Mesendoderm (in vitro differentiated cells): ENCODE results near the gene RCE1.

Source experiments
- DNase-seq: peaks from one replicate; pipeline ENCODE4 v3.0.0; 2013
- H2AK5ac ChIP-seq: 2 replicates; pipeline ENCODE4 v1.6.1; 2013; ENCODE audit warnings: low read length, inconsistent platforms
- H2BK120ac ChIP-seq: 2 replicates; pipeline ENCODE4 v1.6.1; 2013; ENCODE audit warnings: low read depth, mild to moderate bottlenecking, low read length, moderate library complexity, mixed read lengths
- H2BK15ac ChIP-seq: replicated peaks from 2 replicates; pipeline ENCODE4 v1.6.1; 2013; ENCODE audit warnings: low read depth, mild to moderate bottlenecking, moderate library complexity
- H2BK5ac ChIP-seq: 2 replicates; pipeline ENCODE4 v1.6.1; 2013; ENCODE audit warnings: low read length, inconsistent platforms
- H3K18ac ChIP-seq: 2 replicates; pipeline ENCODE4 v1.6.1; 2013; ENCODE audit warnings: mild to moderate bottlenecking, low read length, mixed read lengths
- H3K23ac ChIP-seq: one replicate; pipeline ENCODE4 v1.6.1; 2013; ENCODE audit warnings: low read length
- H3K27ac ChIP-seq: 2 replicates; pipeline ENCODE4 v1.5.1; 2013; ENCODE audit warnings: low read depth, mild to moderate bottlenecking, inconsistent platforms, low read length, moderate library complexity
- H3K27me3 ChIP-seq: 2 replicates; pipeline ENCODE4 v1.6.1; 2013; ENCODE audit warnings: low read length, control low read depth, mild to moderate bottlenecking, inconsistent platforms; ENCODE audit not compliant: insufficient read depth, poor library complexity
- H3K36me3 ChIP-seq: 2 replicates; pipeline ENCODE4 v1.6.1; 2013; ENCODE audit warnings: low read length, inconsistent platforms; ENCODE audit not compliant: control insufficient read depth, insufficient read depth
- H3K4ac ChIP-seq: one replicate; pipeline ENCODE4 v1.6.1; 2013; ENCODE audit warnings: low read depth, mild to moderate bottlenecking, low read length, moderate library complexity
- H3K4me1 ChIP-seq: 2 replicates; pipeline ENCODE4 v1.6.1; 2013; ENCODE audit warnings: low read depth, low read length, inconsistent platforms; ENCODE audit not compliant: control insufficient read depth
- H3K4me2 ChIP-seq: 2 replicates; pipeline ENCODE4 v1.6.1; 2013; ENCODE audit warnings: low read length
- H3K4me3 ChIP-seq: 2 replicates; pipeline ENCODE4 v1.5.1; 2013; ENCODE audit warnings: mild to moderate bottlenecking, low read length
- H3K56ac ChIP-seq: one replicate; pipeline ENCODE4 v1.6.1; 2013; ENCODE audit warnings: low read length
- H3K79me1 ChIP-seq: 2 replicates; pipeline ENCODE4 v1.6.1; 2013; ENCODE audit warnings: low read length, inconsistent platforms
- H3K79me2 ChIP-seq: 2 replicates; pipeline ENCODE4 v1.6.1; 2013; ENCODE audit warnings: mild to moderate bottlenecking, low read length; ENCODE audit not compliant: control insufficient read depth, insufficient read depth
- H3K9ac ChIP-seq: 2 replicates; pipeline ENCODE4 v1.6.1; 2013; ENCODE audit warnings: low read length, inconsistent platforms
- H4K5ac ChIP-seq: one replicate; pipeline ENCODE4 v1.6.1; 2013; ENCODE audit warnings: low read length
- H4K8ac ChIP-seq: one replicate; pipeline ENCODE4 v1.6.1; 2013; ENCODE audit warnings: low read depth, mild to moderate bottlenecking, control low read depth, low read length, moderate library complexity
- WGBS: extraction: QIAGEN DNeasy Blood & Tissue Kit; methylation state at CpG from one replicate; pipeline ENCODE4 v1.1.7; 2013; ENCODE audit warnings: low lambda C conversion rate, missing lambda C conversion rate; ENCODE audit not compliant: insufficient coverage; ENCODE audit errors: extremely low coverage; 5-methylcytosine and 5-hydroxymethylcytosine counted together

The RCE1 gene

GRCh38 chr11:66854231-66854661 lies 11.0 kb downstream of the RCE1 start:
- Histone ChIP-seq H3K4me3 (no peak overlapping the region), H3K56ac (no peak overlapping the region), H3K4me2 (no peak overlapping the region), H2AK5ac (no peak overlapping the region), H3K36me3 (no peaks in the 10 kb centered on the region), H2BK5ac (no peak overlapping the region), H2BK15ac (no peak overlapping the region), H3K27me3 (no peaks in the 10 kb centered on the region), H4K8ac (no peak overlapping the region), H3K23ac (no peak overlapping the region), H3K4ac (no peak overlapping the region), H3K9ac (no peak overlapping the region), H2BK120ac (no peak overlapping the region), H3K4me1 (peaks cover 2% of the 10 kb centered on the region), H3K79me2 (peaks cover 5% of the 10 kb centered on the region), H3K18ac (no peak overlapping the region), H3K27ac (no peak overlapping the region), H3K79me1 (no peaks in the 10 kb centered on the region), H4K5ac (no peak overlapping the region)
- WGBS, result no CpG with 5 or more reads among the region's 12 CpGs
- no peak for DNase-seq

GRCh38 chr11:66854729-66855211 lies 11.5 kb downstream of the RCE1 start:
- Histone ChIP-seq H2AK5ac (no peak overlapping the region), H4K5ac (no peak overlapping the region), H3K56ac (peak overlapping the region; percentile 3), H3K27me3 (no peaks in the 10 kb centered on the region), H3K27ac (no peak overlapping the region), H3K79me1 (no peaks in the 10 kb centered on the region), H3K36me3 (no peaks in the 10 kb centered on the region), H2BK15ac (no peak overlapping the region), H3K79me2 (peaks cover 5% of the 10 kb centered on the region), H3K9ac (no peak overlapping the region), H3K4me2 (no peak overlapping the region), H3K18ac (no peak overlapping the region), H4K8ac (no peak overlapping the region), H3K4me3 (no peak overlapping the region), H3K4ac (no peak overlapping the region), H3K4me1 (peaks cover 2% of the 10 kb centered on the region), H3K23ac (no peak overlapping the region), H2BK5ac (no peak overlapping the region), H2BK120ac (no peak overlapping the region)
- WGBS, result no CpG with 5 or more reads among the region's 15 CpGs
- no peak for DNase-seq

GRCh38 chr11:66855574-66856495 lies 12.6 kb downstream of the RCE1 start:
- H3K4me1 ChIP-seq, result peaks cover 2% of the 10 kb centered on the region
- H3K23ac ChIP-seq, result no peak overlapping the region
- H3K18ac ChIP-seq, result peak overlapping the region; percentile 32
- H3K36me3 ChIP-seq, result no peaks in the 10 kb centered on the region
- WGBS, result no CpG with 5 or more reads among the region's 51 CpGs
- peak overlapping the region; percentile 7 for H3K4me2 ChIP-seq
- DNase-seq, result peak; percentile 97
- no peak overlapping the region for H4K8ac ChIP-seq
- H3K9ac ChIP-seq, result peak overlapping the region; percentile 92
- H3K56ac ChIP-seq, result peak overlapping the region; percentile 99
- H3K4me3 ChIP-seq, result peak overlapping the region; percentile 82
- H3K79me1 ChIP-seq, result no peaks in the 10 kb centered on the region
- H2BK15ac ChIP-seq, result no peak overlapping the region
- no peak overlapping the region for H2BK120ac ChIP-seq
- H3K27me3 ChIP-seq, result no peaks in the 10 kb centered on the region
- H2BK5ac ChIP-seq, result peak overlapping the region; percentile 51
- H2AK5ac ChIP-seq, result peak overlapping the region; percentile 92
- peak overlapping the region; percentile 4 for H3K4ac ChIP-seq
- peak overlapping the region; percentile 66 for H3K27ac ChIP-seq
- peaks cover 5% of the 10 kb centered on the region for H3K79me2 ChIP-seq
- no peak overlapping the region for H4K5ac ChIP-seq

GRCh38 chr11:66856496-66857233 lies 13.4 kb downstream of the RCE1 start, which contains the start of gene LRFN4:
TSS of gene LRFN4 (plus strand) at chr11:66857064. CDS start at chr11:66857745, 681 bp downstream.
- Histone ChIP-seq H3K4me2 (peak within 1 kb of the TSS; percentile 90), H3K36me3 (no peaks in the 10 kb centered on the region), H3K23ac (no peak within 1 kb of the TSS), H3K79me1 (no peaks in the 10 kb centered on the region), H3K9ac (peak within 1 kb of the TSS; percentile 92), H3K79me2 (peaks cover 5% of the 10 kb centered on the region), H3K4ac (peak within 1 kb of the TSS; percentile 94), H4K5ac (no peak within 1 kb of the TSS), H3K4me1 (peaks cover 2% of the 10 kb centered on the region), H3K27ac (peak within 1 kb of the TSS; percentile 66), H3K27me3 (no peaks in the 10 kb centered on the region), H2BK15ac (no peak within 1 kb of the TSS), H2AK5ac (no peak within 1 kb of the TSS), H4K8ac (no peak within 1 kb of the TSS), H2BK5ac (peak within 1 kb of the TSS; percentile 76), H3K18ac (peak within 1 kb of the TSS; percentile 56), H3K56ac (peak within 1 kb of the TSS; percentile 99), H3K4me3 (peak within 1 kb of the TSS; percentile 82), H2BK120ac (peak within 1 kb of the TSS; percentile 14)
- DNase-seq, result peak; percentile 64
- no CpG with 5 or more reads among the region's 103 CpGs for WGBS

- Histone ChIP-seq H4K8ac (no peak overlapping the region), H3K23ac (no peak overlapping the region), H3K36me3 (no peaks in the 10 kb centered on the region), H3K4me2 (peak overlapping the region; percentile 6), H3K4me1 (peaks cover 2% of the 10 kb centered on the region), H3K18ac (peak overlapping the region; percentile 56), H2BK5ac (no peak overlapping the region), H3K79me2 (peaks cover 5% of the 10 kb centered on the region), H3K79me1 (no peaks in the 10 kb centered on the region), H3K4ac (peak overlapping the region; percentile 94), H4K5ac (no peak overlapping the region), H3K27me3 (no peaks in the 10 kb centered on the region), H3K4me3 (peak overlapping the region; percentile 82), H2AK5ac (no peak overlapping the region), H3K56ac (peak overlapping the region; percentile 99), H3K27ac (no peak overlapping the region), H2BK15ac (no peak overlapping the region), H3K9ac (peak overlapping the region; percentile 92), H2BK120ac (peak overlapping the region; percentile 14)
- DNase-seq, result peak; percentile 36
- WGBS, result no CpG with 5 or more reads among the region's 47 CpGs
Measured at GRCh38 chr11:66857234-66857926, 14.1 kb downstream of the RCE1 start.
